GM18520 (cell line): ENCODE data around the gene SPCS2.
"Not testable (repeated sequence)": the region's sequence is repeated elsewhere in the genome, so short reads cannot be mapped to it uniquely, and the experiment has no call there.

ENCODE experiments used
- ATAC-seq: cut with Tn5 transposase; IDR thresholded peaks from one replicate; pipeline ENCODE4 v1.9.1; 2021; ENCODE audit not compliant: unreplicated experiment

Gene SPCS2

DNA sequence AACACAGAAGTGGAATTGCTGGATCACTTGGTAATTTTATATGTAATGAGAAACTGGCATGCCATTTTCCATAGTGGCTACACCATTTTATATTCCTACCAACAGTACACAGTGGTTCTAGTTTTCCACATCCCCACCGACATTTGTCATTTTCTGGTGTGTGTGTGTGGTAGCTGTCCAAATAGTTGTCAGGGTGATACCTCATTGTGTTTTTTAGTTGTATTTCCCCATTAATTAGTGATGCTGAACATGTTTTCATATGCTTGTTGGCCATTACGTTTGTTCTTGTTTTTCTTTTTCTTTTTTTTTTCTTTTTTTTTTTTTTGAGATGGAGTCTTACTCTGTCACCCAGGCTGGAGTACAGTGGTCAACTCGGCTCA, 51.9 kb downstream of the SPCS2 start:
- no peak for ATAC-seq

- ATAC-seq, result no peak
These were observed 52.6 kb downstream of the SPCS2 start for GRCh38 chr11:75001686-75002085.

GRCh38 chr11:75002516-75002915, 53.5 kb downstream of the SPCS2 start:
- ATAC-seq, result no peak

DNA sequence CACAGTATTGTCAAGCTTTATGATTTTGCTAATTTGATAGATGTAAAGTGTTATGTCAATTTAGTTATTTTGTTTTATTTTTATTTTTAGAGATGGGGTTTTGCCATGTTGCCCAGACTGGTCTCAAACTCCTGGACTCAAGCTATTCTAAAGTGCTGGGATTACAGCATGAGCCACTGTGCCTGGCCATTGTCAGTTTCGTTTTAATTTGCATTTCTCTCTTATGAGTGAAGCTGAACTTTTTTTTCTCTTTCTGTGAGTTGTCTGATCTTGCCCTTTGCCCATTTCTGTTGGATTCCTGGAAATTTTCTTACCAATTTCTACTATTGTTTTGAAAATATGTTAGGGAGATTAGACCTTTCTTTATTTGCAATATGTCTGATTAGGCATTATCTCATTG, 55.1 kb downstream of the SPCS2 start:
- ATAC-seq, result no peak

DNA sequence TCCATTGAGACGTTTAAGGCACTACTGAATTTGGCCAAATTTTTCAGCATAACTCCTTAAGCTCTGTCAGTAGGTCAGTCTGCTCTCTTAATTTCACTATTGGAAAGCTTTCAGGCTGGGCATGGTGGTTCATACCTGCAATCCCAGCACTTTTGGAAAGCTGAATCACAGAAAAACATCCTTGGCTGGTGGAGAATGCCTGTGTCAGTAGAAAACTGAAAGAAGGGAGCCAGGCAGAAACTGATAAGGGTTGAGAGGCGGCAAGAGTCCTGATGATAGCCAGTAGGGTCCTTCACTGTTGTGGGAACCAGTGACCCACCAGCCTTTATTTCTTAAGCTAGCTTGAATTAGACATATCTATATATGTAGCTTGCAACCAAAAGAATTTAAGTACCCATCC, 62.3 kb downstream of the SPCS2 start:
- ATAC-seq, result no peak

- ATAC-seq, result no peak
These were observed 62.8 kb downstream of the SPCS2 start for GRCh38 chr11:75011872-75012271.

DNA sequence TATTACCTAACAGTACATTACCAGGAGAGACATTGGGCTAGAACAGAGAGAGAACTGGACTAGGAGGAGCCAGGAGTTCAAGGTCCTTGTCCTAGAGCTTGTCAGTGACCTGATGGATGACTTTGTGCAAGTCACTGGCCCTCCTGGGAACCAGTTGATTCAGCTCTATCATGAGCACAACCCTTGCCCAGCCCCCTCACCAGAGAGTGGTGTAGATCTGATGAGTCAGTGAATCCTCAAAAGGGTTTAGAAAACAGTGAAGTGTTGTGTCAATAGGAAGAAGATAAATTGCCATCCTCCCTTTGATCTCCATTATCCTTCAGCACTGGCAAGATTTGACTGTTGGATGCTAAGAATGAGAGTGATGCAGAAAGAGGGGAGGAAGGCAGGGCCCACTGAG, 64.0 kb downstream of the SPCS2 start:
- no peak for ATAC-seq

DNA sequence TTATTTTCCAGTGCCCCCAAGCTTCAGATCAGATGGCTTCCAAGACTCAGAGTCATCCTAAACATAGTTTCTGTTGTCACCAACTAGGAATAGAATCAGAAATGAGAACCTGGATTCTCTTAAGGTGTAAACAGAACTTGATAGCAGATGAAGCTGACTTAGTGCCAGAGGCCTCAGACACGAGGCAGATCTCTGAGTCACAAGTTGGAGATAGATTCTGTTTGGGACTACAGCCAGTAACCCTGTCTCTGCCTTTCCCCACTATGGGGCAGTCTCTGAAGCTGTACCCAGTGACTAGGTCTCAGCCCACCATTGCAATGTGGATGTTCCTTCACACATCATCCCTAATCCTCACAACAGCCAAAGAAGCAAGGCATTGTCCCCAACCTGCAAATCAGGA, 65.1 kb downstream of the SPCS2 start:
- no peak for ATAC-seq

GRCh38 chr11:75019200-75019599, 70.1 kb downstream of the SPCS2 start:
- ATAC-seq, result not testable (repeated sequence)

- ATAC-seq, result not testable (repeated sequence)
These were observed 71.3 kb downstream of the SPCS2 start for GRCh38 chr11:75020328-75020727.

DNA sequence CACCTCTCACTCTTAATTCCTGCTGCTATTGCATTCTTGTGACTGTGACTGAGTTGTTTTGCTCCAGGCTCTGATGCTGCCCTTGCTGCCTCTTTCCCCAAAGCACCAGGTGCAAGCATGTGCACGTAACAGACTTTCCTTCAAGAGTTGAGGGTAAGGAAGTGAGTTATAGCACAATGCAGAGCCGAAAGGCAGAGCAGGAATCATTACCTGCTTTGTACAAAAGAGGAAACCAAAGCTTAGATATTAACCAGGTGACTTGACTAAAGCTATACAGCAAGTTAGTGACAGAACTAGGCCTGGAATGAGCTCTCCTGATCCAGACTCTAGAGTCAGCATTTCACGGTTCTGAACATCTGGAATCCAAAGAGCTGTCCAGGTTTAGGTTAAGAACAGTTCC, 73.2 kb downstream of the SPCS2 start:
- no peak for ATAC-seq

DNA sequence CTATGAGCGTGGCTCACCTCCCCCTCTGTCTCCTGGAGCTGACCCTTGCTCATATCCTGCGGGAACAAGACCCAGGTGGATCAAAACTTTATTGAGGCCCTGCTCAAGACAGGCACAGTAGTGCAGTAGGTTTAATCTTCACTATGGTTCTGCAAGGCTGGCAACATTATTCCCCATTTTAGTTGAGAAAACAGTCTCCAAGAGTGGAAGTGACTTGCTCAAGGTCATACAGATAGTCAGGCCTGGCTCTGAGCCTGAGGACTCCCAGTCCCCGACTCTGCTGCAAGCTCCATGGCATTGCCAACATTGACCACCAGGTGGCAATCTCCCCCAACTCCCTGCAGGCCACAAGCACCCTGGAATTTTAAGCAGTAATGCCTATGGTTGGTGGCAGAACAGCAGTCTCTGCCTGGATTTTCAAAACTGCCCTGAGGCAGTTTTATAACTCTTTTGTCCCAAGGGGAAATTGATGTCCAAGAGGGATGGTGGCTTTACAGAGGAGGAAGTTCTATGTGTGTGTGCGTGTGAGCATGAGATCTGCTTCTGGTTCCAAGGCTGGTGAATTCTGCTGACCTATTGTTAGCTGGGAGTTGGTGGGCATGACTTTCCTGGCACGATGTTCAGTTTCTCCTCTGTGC, 73.8 kb downstream of the SPCS2 start:
- ATAC-seq, result no peak

DNA sequence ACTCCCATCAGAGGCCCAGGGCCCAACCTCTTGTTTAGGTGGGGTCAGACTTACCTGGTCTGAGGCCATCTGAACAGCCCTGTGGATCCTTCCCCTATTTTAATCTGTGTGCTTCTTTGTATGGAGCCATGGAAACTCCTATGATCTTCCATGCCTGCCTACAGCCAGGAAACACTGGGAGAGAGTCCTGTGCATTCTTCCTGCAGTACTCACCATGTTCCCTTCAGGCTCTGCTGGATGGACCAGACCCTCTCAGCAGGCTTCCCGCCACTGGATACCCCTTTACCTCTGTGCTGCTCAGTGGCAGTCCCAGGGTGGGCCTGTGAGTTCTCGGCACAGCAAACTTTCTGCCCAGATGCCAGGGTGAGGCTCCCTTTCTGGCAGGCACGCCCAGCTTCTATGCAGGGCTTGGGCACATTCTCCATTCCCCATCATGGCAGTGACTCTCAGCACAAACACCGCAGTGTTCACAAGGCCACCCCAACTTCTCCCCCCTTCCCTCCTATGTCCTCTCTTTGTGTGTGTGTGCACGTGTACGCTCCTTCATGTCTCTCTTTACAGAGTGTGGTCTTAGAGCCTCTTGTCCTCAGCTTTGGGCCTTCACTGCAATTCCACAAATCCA, 74.5 kb downstream of the SPCS2 start:
- ATAC-seq, result no peak

GRCh38 chr11:75024068-75024449, 75.0 kb downstream of the SPCS2 start:
- ATAC-seq, result no peak

GRCh38 chr11:75024764-75025211, 75.7 kb downstream of the SPCS2 start:
- no peak for ATAC-seq

DNA sequence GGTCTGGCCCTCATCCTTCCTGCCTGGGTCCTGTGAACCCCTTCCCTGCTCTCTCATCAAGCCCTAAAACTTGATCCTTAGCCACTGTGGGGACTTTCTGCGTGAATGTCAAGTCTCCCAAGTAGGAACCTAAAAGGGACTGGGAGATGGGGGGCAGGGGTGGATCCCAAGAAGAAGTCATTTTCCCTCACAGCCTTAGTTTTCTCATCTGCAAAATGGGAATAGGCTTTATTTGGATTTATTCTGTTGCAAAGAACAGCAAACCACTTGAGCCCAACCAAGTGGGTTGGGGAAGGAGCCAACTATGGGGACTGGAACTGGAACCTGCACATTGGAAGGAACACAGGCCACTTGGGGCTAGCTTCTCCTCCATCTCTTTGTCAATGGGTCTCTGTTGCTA, 76.5 kb downstream of the SPCS2 start:
- ATAC-seq, result no peak

GRCh38 chr11:75028321-75028720, 79.3 kb downstream of the SPCS2 start:
- ATAC-seq, result no peak
